ENCODE results near the gene SLC39A7.

GRCh38 chr6:33213166-33213988, 12.7 kb downstream of the SLC39A7 start:
- TF ChIP-seq POLR2A (IDR thresholded peaks at IDR 0.05; ENCODE audit: low read depth, low read length) (peak; percentile 45; the same call in 1 of the 2 replicates), POLR2AphosphoS5 (IDR thresholded peaks at IDR 0.05; ENCODE audit: low read depth, low read length) (peak; percentile 70)

Data from GM12892 (cell line).